ENCODE data around the gene ACSM6.

The ACSM6 gene

DNA sequence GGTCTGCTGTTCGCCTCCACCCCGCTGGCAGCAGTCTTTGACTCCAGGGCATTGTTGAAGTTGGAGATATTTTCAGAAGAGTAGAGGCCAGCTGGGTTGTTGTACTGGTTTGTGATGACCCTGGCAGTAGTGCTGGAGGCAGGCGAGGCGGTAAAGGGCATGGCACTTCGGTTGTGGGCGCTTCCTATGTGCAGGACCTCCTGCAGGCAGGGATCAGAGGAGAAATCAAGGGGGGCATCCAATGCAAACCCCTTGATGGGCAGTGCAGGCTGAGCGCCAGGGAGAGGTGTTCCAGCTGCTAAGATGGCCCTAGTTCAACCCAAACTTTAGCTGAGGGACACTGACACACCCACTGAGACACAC, 69.8 kb downstream of the ACSM6 start:
- DNase-seq (ENCODE audit: low spot score): no peak
- in situ Hi-C loops (cut with MboI; ENCODE audit: low sequenced_read_pairs, unreplicated experiment): no loop called here
- TF ChIP-seq, protein P1, sequence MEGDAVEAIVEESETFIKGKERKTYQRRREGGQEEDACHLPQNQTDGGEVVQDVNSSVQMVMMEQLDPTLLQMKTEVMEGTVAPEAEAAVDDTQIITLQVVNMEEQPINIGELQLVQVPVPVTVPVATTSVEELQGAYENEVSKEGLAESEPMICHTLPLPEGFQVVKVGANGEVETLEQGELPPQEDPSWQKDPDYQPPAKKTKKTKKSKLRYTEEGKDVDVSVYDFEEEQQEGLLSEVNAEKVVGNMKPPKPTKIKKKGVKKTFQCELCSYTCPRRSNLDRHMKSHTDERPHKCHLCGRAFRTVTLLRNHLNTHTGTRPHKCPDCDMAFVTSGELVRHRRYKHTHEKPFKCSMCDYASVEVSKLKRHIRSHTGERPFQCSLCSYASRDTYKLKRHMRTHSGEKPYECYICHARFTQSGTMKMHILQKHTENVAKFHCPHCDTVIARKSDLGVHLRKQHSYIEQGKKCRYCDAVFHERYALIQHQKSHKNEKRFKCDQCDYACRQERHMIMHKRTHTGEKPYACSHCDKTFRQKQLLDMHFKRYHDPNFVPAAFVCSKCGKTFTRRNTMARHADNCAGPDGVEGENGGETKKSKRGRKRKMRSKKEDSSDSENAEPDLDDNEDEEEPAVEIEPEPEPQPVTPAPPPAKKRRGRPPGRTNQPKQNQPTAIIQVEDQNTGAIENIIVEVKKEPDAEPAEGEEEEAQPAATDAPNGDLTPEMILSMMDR (IDR thresholded peaks at IDR 0.05; ENCODE audit: borderline replicate concordance, control extremely low read depth, extremely low read depth, insufficient read depth, missing control alignments): no peak

DNA sequence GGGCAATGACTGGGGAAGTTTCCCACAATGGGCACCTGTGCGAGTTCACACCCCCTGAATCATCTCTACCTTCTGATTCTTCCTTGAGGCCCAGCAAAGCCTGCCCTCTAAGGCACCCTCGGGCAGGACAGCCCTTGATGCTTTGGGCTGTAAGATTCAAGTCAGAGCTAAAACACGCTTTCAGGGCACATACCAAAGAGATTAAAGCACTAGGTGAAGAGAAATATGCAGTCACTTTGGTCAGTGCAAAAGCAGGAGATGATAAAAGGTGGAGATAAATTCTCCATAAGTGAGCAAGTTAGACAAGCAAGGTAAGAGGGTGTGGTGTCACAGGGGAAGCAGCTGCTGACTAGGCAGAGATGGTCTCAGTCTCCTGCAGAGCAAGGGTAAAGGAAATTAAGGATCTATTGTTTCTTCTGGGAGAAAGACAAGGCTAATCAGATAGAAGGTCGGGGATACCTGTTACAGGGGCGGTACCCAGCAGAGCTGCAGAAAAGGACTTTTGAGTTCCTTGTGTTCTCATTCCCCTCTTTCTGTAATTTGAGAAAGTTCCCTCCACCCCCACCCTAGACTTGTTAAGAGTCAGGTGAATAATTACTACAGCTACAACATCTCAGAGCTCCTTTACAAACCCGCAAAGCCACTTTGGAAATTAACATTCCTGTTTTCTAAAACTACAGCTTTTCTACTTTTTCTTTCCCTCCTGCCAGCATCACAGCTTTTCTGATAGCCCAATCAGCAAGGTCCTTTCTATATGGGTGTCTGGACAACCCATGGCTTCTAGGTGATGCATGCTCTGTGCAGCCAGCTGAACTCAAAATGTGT, 70.4 kb downstream of the ACSM6 start:
- in situ Hi-C loops (cut with MboI; ENCODE audit: low sequenced_read_pairs, unreplicated experiment): no loop called here
- TF ChIP-seq, protein P1 (IDR thresholded peaks at IDR 0.05; ENCODE audit: borderline replicate concordance, control extremely low read depth, extremely low read depth, insufficient read depth, missing control alignments): no peak
- DNase-seq (ENCODE audit: low spot score): no peak

DNA sequence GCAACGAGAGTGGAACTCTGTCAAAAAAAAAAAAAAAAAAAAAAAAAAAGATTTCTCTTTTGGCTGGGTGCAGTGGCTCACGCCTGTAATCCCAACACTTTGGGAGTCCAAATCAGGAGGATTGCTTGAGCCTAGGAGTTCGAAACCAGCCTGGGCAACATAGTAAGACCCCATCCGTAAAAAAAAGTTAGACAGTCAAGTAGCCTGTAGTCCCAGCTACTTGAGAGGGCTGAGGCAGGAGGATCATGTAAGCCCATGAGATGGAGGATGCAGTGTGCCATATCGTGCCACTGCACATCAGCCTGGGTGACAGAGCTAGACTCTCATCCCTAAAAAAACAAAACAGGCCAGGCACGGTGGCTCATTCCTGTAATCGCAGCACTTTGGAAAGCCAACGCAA, 71.5 kb downstream of the ACSM6 start:
- in situ Hi-C loops (cut with MboI; ENCODE audit: low sequenced_read_pairs, unreplicated experiment): no loop called here
- no peak for DNase-seq (ENCODE audit: low spot score)
- TF ChIP-seq, protein P1 (IDR thresholded peaks at IDR 0.05; ENCODE audit: borderline replicate concordance, control extremely low read depth, extremely low read depth, insufficient read depth, missing control alignments): no peak

DNA sequence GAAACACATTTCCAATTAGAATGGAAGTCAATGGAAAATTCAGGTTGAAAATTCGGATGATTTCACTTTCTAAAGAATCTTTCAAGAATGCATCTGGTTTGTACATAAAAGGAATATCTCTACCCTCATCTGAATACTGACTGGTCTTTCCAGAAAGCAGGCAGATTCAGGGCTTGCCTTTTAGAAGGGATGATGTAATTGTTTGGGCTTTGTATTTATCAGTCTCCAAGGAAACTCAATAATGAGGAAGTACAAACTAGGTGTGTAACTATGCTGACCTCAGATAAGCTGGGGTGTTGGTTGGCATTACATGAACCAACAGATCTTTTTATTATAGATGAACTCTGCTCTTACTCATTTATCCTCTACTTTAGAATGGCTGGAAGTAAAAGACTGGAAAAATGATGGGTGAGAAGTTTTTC, 72.6 kb downstream of the ACSM6 start:
- TF ChIP-seq, protein P1 (IDR thresholded peaks at IDR 0.05; ENCODE audit: borderline replicate concordance, control extremely low read depth, extremely low read depth, insufficient read depth, missing control alignments): no peak
- peak; percentile 80 for DNase-seq (ENCODE audit: low spot score)
- in situ Hi-C loops (cut with MboI; ENCODE audit: low sequenced_read_pairs, unreplicated experiment): no loop called here

DNA sequence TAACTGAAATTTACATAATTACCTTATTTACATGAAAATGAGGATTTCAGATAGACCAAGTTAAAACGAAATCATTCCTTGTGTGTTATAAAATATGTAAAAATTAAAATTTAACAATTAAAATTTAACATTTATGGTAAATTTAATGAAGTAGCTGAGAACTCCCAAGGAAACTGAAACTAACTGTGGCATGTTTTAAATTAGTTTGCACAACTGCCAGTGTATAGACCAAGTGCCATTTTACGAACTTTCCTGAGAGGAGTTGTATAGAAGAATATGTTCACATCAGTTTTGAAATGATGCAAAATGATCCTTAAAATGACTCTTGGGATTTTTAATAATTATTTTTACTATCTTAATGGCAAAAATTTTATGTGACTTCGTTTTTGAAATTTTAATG, 73.2 kb downstream of the ACSM6 start:
- no peak for DNase-seq (ENCODE audit: low spot score)
- in situ Hi-C loops (cut with MboI; ENCODE audit: low sequenced_read_pairs, unreplicated experiment): no loop called here
- TF ChIP-seq, protein P1 (IDR thresholded peaks at IDR 0.05; ENCODE audit: borderline replicate concordance, control extremely low read depth, extremely low read depth, insufficient read depth, missing control alignments): no peak

DNA sequence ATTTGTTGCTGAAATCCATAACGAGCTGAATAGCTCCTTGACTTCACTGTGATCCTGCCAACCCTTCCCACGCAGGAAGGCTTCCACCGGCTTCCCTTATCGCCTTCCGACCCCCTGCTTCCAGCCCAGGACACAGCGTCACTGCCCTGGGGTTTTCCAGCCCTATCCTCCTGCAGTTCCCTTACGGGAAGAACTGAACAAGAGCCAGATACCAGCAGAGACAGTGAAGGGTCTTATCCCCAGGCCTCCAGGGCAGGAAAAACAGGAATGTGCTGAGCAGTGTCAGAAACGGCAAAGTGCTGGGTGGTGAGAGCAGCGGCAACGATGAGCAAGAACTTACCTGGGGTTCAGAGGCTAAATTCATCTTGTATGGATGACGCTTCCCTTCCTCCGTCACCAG, 74.4 kb downstream of the ACSM6 start:
- in situ Hi-C loops (cut with MboI; ENCODE audit: low sequenced_read_pairs, unreplicated experiment): no loop called here
- DNase-seq (ENCODE audit: low spot score): no peak
- TF ChIP-seq, protein P1 (IDR thresholded peaks at IDR 0.05; ENCODE audit: borderline replicate concordance, control extremely low read depth, extremely low read depth, insufficient read depth, missing control alignments): no peak
